RPMI8226 (cell line): ENCODE data around the gene TTC7B.

Experiments used
- DNase-seq: peaks from one replicate; pipeline ENCODE4 v3.0.0-alpha.2; 2015

TTC7B gene

DNA sequence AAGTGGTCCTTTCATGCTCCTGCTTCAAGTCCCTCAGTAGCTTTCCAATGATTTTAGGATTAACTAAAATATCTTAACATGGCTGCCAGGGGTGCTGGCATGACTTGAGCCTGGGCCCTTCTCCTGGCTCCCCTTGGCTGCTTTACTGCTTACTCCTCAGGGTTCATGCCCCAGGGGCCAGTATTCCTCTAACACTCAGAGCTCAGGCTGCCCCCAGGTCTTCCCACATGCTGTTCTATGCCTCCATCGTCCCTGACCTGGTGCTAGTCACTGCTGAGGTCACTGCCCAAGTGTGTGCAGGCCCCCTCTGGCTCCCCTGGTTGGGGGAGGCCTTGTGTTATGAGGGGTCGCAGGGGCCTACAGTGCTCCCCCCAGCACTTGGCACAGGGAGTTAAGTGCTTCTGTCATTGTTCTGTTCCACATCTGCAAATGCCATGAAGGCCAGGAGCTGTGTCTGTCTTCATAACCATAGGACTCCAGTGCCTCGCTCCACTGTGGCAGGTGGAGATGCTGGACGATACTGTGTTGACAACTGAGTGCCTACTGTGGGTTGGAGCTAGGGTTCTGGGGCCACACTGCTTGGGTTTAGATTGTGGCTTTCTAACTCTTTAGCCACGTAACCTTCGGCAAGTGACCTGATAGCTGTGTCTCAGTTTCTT, 228.8 kb downstream of the TTC7B start:
- DNase-seq = no peak

DNA sequence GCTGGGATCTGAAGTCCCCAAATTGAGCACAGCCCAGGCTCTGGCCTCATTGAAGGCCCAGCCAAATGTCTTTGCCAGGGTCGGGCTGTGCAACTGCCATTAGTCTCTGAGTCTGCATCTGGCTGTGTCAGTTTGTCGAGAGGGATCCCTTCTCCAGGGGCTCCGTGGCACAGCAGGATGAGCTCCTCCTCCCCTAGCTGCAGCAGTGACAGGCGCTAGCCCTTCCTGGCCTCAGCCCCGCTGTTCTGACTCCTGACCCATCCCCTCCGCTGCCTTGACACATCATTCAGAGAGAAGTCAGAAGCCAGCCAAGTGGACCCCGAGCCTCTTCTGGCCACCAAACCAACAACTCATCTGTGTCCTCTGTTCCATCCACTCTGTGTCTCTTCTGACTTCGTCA, 231.1 kb downstream of the TTC7B start:
- no peak for DNase-seq

DNA sequence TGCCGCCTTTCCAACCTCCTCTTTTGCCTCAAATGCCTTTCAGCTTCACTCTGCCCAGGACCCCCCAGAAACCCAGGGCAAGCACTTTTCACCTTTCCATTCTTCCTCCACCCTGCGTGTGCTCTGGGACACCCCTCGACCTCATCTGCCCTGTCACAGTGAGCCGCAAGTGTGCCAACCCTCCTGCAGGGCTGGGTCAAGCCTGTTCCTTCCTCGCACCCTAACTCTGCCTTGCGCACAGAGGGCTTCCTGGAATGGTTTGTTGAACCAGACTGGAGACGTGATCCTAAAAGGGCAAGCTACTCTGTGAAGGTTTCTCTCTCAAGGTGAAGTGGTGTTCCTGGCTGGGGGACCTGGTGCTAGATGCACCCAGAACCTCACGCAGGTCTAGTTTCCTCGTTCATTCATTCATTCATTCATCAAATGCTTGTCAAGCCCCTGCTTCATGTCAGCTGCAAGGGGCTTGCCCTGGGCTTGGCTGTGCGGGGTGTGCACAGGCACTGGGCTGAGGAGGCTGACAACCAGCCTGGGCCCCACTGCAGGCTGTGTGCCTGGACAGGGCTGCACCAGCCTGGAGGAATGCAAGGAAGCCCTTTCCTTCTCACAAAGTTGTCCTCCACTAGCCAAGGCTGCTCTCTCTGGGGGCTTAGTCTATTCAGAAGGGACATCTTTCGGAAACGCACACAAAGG, 232.2 kb downstream of the TTC7B start:
- DNase-seq = no peak

DNA sequence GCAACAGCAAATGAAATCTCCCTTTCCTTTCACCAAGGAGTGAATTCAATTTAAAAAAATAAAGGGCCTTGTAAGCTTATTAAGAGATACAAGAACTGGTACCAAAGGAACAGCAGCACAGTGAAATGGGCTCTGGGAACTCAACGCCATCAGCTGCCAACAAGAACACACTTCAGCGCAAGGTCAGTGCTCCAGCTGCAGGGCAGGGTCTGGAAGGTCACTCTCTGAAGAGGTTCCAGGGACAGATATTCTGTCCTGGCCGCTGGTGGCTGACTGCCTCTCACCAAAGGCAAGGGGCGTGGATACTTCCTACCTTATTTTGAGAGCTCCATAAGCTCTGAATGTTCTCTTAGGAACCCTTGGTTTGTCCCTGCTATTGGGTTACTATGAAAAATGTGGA, 232.8 kb downstream of the TTC7B start:
- DNase-seq = no peak

DNA sequence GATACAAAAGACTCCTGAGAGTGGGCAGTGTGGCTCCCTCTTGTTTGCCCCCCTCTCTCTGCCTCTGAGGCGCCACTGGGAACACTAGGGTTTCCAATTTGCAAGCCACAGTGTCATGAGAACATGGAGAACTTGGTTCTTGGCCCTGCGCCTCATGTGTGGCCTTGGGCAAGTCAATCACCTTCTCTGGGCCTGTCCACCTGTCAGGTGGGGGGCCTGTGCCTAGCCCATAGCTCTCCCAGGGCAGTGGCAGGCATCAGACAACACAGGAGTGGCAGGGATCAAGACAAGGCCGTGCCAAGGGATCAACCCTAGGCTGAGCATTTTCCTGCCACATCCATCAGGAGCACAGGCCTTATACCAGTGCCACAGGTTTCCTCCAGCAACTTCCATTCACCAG, 234.1 kb downstream of the TTC7B start:
- DNase-seq = no peak

DNA sequence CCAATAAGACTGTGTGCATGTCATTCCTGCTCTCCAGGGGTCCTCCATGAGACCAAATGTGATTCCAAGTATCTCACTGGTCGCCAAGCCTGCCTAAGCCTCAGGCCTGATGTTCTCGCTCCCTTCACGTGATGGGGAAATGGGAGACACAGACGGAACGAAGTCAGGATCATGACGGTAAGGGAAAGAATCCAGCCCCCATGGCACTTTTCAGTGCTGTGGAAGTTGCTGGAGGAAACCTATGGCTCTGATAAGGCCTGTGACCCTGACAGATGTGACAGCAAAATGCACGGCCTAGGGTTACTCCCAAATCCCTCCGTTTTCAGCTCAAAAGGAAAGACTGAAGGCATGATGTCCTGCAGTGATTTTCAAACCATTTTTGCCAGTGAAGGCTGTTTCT, 234.5 kb downstream of the TTC7B start:
- DNase-seq = no peak

DNA sequence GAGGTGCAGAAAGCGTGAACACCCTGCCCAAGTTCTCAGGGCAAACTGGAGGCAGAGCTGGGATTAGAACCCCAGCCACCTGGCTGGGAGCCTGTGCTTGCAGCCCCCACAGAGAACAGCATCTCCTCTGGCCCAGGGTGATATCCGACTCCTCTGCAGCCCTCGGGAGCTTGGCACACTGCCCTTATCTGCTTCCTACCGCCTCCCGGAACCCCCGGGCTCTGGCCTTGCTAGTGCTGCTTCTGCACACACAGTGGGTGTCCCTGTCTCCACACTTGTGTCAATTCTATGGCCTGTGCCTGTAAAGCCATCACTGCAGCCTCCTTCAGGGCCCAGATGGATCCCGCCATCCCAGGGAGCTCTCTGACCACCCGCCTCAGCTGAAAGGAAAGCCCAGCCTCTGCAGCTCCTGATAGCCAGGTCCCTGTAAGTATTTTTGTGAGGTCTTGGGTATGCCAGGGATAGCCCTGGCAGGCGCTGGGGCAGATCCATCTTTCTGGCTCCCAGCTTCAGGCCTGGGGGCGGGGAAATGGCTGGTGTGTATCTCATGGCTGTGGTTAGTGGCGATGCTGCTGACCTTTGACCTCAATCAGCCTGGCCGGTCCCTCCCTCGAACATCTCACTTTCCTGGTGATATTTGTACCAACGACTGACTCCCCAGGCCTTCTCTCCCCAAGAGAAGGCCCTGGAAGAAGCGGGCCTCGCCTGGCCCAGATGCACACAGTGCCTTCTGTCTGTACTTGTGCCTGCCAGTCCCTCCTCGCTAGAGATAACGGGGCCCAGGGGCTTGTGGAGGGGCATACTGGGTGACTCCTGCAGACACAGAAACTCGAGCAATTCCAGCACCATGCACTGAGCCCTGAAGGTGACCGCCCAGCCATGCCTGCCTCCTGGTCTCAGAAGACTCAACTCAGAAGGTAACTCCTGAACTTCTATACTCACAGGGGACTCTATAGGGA, 235.6 kb downstream of the TTC7B start:
- DNase-seq = no peak

DNA sequence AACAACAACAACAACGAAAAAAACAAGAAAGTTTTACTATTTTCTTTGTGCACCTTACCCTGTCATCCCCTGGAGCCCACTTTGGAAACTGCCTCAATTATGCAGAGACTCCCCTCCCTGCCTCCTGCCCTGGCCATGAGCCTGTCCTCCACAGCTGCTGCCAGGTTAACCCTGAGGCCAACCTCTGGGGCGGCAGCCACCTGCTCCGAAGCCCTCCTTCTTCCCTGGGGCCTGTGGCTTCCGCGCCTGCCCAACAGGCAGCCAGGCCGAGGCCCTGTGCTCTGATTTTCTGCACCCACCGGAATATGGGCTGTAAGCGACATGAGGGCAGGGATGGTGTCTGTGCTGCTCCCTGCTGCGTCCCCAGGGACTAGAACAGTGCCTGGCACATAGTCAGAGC, 236.4 kb downstream of the TTC7B start:
- no peak for DNase-seq

DNA sequence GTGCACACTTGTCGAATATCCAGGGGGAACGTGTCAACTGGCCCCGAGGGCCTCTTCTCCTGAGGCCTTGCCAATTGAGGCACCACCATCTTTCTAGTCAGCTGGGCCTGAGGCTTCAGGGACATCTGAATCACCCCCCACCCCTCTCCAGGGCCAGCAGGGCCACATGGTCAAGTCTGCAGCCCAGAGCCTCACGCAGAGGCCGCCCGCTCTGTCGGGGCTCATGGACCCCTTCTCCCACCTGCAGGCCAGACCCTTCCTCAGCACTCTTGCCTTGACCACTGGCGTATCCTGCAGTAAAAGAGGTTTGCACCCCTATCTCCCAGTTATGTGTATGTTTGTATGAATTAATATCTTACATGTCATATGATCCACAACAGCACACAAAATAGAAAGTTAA, 237.1 kb downstream of the TTC7B start:
- DNase-seq = no peak

DNA sequence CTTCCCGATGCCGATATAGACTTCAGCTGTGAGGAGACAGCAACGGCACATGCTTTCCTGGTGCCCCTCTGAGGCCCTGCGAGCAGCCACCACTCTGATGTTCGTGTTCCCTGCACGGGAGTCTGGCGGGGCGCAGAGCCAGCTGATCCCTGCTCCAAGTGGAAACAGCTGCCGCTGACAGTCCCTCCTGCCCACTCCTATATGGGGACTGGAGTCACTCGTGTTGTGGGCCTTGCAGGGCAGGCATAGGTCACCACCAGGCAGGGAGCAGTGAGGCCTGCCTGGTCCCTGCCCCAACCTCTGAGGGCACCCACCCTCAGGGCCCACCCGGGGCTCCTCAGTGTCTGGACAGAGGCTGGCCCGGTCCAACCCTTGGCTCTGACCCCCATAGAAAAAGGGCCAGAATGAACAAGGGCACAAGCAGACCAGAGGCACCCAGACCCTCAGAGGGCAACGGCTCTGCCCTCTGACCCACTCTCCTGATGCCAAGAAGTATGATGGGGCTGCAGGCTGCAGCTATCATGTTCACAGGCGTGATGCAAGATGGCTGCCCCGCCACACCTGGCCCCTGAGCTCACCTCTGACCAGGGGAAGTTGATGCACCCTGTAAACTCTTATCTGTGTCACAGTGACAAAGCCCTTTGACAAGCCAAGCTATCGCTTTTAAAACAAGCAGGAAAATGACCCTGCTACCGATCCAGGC, 237.8 kb downstream of the TTC7B start:
- no peak for DNase-seq

DNA sequence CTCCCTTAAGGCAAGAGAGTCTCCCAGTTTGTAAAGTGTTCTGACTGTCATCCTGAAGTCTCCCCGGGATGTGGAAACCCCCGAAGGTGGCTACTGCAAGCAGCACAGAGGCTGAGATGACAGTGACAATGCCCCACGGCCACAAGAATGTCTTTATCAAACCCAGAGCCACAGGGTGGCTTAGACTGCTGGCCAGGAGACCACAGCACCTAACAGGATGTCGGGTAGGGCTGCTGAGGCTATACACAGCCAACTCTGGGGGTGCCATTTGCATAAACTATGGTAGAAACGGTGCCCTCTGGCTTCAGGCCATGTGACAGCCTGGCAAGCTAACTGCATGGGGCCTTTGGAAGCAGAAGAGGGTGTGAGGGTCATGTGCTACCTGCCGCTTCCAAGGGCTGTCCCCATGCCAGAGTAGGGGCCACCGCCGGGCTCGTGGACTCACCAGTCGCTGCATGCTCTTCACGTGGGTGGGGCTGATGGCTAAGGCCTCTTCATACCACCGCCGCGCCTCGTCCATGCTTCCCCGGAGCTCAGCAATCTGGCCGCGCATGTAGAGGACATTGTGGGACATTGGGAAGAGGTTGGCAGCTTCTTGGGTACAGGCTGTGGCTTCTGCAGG, 238.5 kb downstream of the TTC7B start:
- no peak for DNase-seq

DNA sequence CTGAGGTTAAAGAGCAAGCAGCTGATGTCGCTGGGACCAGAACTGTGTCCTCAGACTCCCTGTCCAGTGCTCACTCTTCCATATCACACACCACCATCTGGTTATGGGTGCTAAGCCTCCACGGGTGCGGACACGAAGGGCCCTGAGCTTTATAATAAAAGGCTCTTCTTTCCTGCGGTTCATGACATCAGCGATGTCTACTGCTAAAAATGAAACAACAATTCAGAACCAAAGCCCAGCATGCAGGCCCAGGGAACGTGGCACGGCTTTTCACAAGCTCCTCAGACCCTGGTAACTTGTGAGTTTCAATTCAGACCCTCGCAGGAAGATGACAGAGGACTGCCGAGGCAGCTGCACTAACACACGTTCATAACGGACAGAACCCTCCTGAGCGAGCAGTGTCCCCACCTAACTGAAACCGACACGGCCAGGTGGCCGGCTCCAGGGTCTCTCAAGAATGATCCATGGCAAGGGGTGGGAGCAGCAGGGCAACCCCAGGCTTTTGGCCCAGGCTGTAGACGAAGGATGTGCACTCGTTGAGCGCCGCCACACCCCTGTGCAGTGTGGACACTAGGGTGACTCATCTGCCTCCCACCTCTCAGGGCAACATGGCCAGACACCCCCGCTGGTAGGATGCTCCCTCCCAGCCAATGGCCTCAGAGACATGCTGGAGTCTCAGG, 239.1 kb downstream of the TTC7B start:
- DNase-seq = no peak

DNA sequence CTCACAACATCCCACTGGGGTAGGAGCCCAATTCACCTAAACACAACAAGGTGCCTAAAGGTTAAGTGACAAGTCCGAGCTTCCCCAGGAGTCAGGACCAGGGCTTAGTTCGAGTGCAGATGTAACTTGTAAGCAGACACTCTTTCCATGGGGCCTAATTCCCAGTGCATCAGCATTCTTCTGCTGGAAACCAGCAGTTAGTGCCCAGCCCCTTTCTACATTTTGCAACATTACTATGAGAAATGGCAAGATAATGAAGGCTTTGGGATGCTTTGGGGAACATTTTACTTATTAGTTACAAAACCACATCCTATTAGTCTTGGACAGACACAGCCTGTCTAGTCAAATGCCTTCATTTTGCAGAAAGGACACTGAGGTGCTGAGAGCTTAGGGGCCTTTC, 239.6 kb downstream of the TTC7B start:
- DNase-seq = no peak

DNA sequence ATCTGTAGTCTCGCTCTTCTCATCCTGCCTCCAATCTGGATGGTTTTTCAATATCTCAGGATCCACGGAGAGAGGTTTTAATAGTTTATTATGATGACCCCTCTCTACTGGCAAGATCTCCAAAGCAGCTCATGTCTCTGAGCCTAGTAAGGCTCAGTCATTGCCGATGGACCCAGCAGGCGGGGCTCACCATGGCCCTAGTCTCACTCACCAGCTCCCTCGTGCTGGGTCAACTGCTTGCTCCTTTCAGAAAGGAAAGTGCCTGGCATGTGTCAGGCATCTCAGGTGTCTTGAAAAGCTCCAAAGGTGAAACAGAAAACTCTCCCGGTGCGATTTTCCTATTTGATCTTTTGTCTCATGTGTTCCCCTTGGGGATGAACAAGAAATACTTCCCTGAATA, 240.4 kb downstream of the TTC7B start:
- DNase-seq = no peak

DNA sequence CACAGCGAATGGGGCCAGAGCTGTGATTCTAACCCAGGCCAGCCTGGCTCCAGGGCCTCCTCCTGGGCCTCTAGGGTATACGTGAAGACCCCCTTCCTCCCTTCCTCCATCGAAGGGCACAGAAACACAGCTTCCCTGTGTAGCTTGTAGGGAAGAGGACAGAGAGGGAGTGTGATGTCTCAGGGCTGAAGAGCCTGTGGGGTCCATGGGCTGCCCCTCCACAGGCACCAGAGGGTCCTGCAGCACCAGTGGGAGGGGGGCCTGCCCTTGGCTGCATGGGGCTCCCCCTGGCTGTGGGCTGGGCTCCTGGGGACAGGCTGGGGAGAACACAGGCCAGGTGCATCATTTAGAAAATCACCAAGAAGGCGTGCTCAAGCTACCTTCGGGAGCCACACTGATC, 240.9 kb downstream of the TTC7B start:
- DNase-seq = no peak

DNA sequence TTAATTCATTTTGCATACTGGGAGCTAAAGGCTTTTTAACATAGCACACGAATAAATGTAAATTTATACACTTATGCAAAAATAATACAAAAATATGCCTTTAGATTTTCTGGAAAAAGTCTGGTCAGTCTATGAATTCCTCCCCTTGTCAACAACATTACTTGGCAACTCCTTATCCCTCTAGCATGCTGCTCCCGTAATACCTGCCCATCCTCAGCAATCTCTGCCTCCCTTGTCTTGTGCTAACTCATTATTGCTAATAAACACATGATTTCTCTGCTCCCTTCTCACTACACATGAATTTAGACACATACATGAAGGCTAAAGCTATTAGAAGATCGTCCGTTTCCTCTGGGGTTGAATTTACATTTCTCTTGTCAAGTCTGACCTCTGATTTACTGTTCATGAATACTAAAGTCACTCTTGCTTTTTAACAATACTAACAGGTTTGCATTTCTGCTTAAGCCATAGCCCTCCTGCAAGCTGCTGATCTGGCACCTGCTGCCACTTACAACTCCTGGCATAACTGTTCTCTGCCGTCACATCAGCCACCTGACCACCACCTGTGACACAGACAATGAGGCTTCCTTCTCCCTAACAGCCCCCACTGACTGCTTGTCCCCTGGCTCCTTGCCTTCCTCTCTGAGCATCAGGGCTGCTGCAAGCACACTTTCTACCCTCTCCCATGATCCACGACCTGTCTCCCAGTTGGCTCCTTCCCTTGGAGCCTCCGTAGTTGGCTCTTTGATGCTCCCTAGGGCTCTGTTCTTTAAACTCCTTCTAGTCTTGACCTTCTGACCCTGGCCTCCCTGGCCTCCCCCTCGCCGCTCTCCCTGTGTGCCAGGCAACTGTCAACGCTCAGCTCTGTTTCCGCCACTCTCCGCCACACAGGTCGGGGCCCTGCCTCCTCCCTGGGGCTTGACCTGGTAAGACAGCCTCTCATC, 241.8 kb downstream of the TTC7B start:
- DNase-seq = peak; percentile 78

DNA sequence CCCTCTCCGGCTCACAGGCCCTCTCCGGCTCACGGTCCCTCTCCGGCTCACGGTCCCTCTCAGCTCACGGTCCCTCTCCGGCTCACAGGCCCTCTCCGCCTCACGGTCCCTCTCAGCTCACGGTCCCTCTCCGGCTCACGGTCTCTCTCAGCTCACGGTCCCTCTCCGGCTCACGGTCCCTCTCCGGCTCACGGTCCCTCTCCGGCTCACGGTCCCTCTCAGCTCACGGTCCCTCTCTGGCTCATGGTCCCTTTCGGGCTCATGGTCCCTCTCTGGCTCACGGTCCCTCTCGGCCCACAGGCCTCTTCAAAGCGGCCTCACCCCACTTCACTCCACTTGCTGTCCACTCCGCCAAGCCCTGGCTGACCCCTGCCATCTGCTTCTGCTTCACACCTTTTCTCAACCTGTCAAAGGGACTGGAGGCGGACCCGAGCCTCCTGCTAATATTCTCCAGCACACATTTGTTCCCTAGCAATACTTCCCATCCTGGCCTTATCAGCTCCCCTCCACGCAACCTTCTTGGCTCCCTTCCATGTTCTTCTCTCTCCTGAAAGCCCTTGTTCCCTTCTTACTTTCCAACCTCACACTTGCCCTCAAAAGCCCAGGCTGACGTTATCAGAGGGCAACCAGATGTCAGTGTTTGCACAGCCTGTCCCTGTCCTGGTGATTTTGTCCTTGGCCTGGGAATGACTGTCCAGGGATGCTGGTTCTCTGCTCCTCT, 242.7 kb downstream of the TTC7B start:
- DNase-seq = no peak

DNA sequence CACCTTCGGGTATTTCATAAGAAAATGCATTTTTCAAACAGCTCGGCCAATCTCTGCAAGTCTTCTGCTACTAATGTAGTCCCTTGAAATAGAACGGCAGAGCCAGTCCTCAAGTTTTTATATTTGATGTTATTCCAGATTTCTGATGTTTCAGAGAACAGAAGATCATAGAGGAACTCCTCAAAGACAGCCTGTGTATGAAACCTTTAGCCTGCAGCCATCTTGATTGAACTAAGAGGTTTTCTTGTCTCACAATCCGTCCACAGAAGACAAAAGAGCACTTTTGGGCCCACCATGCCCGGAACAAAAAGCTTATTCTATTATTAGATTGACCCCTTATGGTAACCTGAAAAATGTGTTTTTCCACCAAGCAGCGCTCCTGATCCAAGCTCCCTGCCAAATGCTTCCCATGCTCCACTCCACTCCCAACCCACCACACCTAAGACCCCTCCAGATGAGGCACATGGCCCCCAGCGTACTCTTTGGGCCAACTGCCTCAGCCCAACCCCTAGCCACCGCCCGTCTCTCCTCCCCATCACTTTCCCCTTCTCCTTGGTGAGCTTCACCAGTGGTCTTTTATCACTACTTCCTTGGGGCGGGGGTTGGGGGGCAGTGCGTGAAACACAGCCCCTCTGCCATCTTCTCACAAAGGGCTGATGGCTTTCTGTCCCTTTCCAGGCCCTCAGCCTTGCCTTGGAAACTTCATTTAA, 243.6 kb downstream of the TTC7B start:
- no peak for DNase-seq

DNA sequence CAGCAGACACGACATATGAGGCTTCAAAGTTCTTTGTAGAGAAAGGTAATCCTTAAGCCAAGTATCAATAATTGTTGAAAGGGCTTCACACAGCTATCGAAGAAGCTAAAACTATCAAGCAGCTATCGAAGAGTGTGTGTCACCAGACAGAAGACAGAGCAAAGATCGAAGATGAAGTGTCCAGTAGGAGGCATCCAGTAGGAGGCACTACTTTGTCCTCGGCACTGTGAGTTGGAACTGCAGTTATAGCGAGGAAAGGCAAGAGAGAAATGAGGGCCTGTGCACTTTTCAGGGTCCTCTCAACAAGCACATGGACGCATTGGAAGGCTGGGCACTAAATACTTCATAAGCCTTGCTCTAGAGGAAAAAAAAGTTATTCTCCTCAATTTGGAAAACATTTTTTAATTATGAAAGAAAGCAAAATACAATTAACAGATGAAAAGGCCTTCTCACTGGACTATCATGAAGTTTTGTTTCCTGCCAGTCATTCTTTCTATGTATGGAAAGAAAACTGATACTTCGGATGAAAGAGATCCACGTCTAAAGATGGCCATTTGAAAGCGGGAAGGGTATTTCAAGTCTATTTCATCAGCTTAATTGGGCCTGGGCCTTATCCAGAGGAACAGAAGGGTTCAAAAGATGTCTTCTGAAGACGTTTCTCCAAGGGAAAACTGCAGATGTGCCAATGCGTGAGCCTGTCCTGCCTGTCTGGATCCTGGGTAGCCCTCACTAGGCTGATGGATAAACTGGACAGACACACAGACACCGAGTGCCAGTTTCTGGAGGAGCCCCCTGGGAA, 244.9 kb downstream of the TTC7B start:
- DNase-seq = no peak
